T-cell (primary cell): ENCODE results near the gene ELP6. TPM values are rescaled to one million over a fixed set of nuclear protein-coding genes. Genes with fewer than 3 reads are reported as not detected.
"Not testable (repeated sequence)": the region's sequence is repeated elsewhere in the genome, so short reads cannot be mapped to it uniquely, and the experiment has no call there.

Experiments used
- ATAC-seq, 4 experiments: fragments of 200-7000 bp in 3 of 4; fragments of 150-1000 bp in 1 of 4; cut with Tn5 transposase; replicated peaks in 1 of 4; 1 replicate in 3 of 4; 2 replicates in 1 of 4; pipeline ENCODE4 v1.10.0; 2021; ENCODE audit warnings: moderate library complexity in 3 of 4, mild to moderate bottlenecking in 2 of 4, moderate number of reproducible peaks in 1 of 4
- CTCF ChIA-PET, 2 donors: fragments of 300-600 bp; sonication (Branson Sonifier 250); formaldehyde crosslinking; loops; one replicate each; lab custom pipeline; 2022; ENCODE audit warnings: antibody characterized with exemption in 2 of 2; lab: Charles Lee
- POLR2A ChIA-PET, 2 donors: fragments of 300-600 bp; sonication (Branson Sonifier 250); formaldehyde crosslinking; loops; one replicate each; lab custom pipeline; 2022; ENCODE audit warnings: antibody characterized with exemption in 2 of 2; lab: Charles Lee
- DNase-seq, 35 experiments: peaks; one replicate each; pipeline versions ENCODE4 v3.0.0 to v3.0.0-alpha.2; 2013 to 2023
- H3K27ac ChIP-seq: one replicate; pipeline ENCODE4 v1.5.1; 2013; ENCODE audit warnings: low read length
- H3K27me3 ChIP-seq, 2 experiments: replicated peaks in 1 of 2; 1 replicate in 1 of 2; 2 replicates in 1 of 2; pipeline versions ENCODE4 v1.6.1 to v1.7.0; 2013; ENCODE audit warnings: low read length in 1 of 2, mixed read lengths in 1 of 2; ENCODE audit not compliant: control insufficient read depth in 2 of 2, insufficient read depth in 2 of 2; ENCODE audit errors: extremely low read depth in 1 of 2
- H3K36me3 ChIP-seq, 2 donors: 1 replicate in 1 of 2; 2 replicates in 1 of 2; pipeline versions ENCODE4 v1.6.1 to v1.7.0; 2013; ENCODE audit warnings: low read length in 1 of 2; ENCODE audit not compliant: control insufficient read depth in 2 of 2, insufficient read depth in 1 of 2; ENCODE audit errors: extremely low read depth in 1 of 2
- H3K4me1 ChIP-seq, 2 experiments: 1 replicate in 1 of 2; 2 replicates in 1 of 2; pipeline versions ENCODE4 v1.6.1 to v1.7.0; 2013; ENCODE audit warnings: low read length in 2 of 2, mixed read lengths in 1 of 2; ENCODE audit not compliant: insufficient read depth in 2 of 2, control insufficient read depth in 1 of 2; ENCODE audit errors: extremely low read depth in 1 of 2
- H3K4me3 ChIP-seq, 2 donors: 1 replicate in 1 of 2; 2 replicates in 1 of 2; pipeline versions ENCODE4 v1.5.1 to v1.7.0; 2013; ENCODE audit warnings: mild to moderate bottlenecking in 2 of 2, low read length in 1 of 2, moderate library complexity in 1 of 2; ENCODE audit not compliant: control insufficient read depth in 1 of 2; ENCODE audit errors: extremely low read depth in 1 of 2
- H3K9me3 ChIP-seq: 2 replicates; pipeline ENCODE4 v1.7.0; 2013
- H3K27ac Mint-ChIP-seq, 2 donors: one replicate each; pipeline ENCODE4 v1.8.0; 2020 to 2021; ENCODE audit warnings: mild to moderate bottlenecking in 2 of 2, mixed read lengths in 2 of 2
- H3K27me3 Mint-ChIP-seq, 2 donors: one replicate each; pipeline ENCODE4 v1.8.0; 2021 to 2022; ENCODE audit warnings: mixed read lengths in 2 of 2
- H3K36me3 Mint-ChIP-seq: one replicate; pipeline ENCODE4 v1.8.0; 2021; ENCODE audit warnings: mixed read lengths
- H3K4me1 Mint-ChIP-seq, 3 donors: one replicate each; pipeline ENCODE4 v1.8.0; 2020 to 2022; ENCODE audit warnings: mixed read lengths in 3 of 3, mild to moderate bottlenecking in 1 of 3
- H3K4me3 Mint-ChIP-seq, 3 donors: one replicate each; pipeline ENCODE4 v1.8.0; 2020 to 2022; ENCODE audit warnings: mild to moderate bottlenecking in 3 of 3, mixed read lengths in 3 of 3, moderate library complexity in 3 of 3
- H3K9me3 Mint-ChIP-seq, 3 donors: one replicate each; pipeline ENCODE4 v1.8.0; 2020 to 2022; ENCODE audit warnings: mixed read lengths in 3 of 3
- WGBS: methylation state at CpG from one replicate; pipeline ENCODE4 v1.1.5; 2013; ENCODE audit warnings: missing lambda C conversion rate; ENCODE audit not compliant: insufficient coverage; 5-methylcytosine and 5-hydroxymethylcytosine counted together
- total RNA-seq, 35 experiments: library from RNA in 6 of 35; stranded (reverse) in 6 of 35; fragments of 120-200 nt in 1 of 35; gene quantifications; one replicate each; pipeline versions ENCODE4 v1.2.1 to v1.2.4 and lab custom pipeline; 2013 to 2026

Gene ELP6
- total RNA-seq, 5 donors from 2014 or later (not counting 1 experiment from before 2014, with no cell fraction given) = 22.3 to 31.4 (median 27.2) TPM

- WGBS = no CpG with 5 or more reads among the region's 1 CpG
- H3K4me1 ChIP-seq = not testable (repeated sequence)
Measured at GRCh38 chr3:47468315-47468714, 45.2 kb downstream of the ELP6 start.

GRCh38 chr3:47464588-47464987 lies 48.9 kb downstream of the ELP6 start:
- Histone ChIP-seq H3K36me3 (peaks cover 0 to 2% of the 10 kb centered on the region in 2 donors), H3K9me3 (no peaks in the 10 kb centered on the region), H3K27ac (no peak overlapping the region), H3K4me1 (no peaks in the 10 kb centered on the region), H3K27me3 (no peaks in the 10 kb centered on the region), H3K4me3 (no peak overlapping the region)
- ChIA-PET CTCF (no interaction called here), POLR2A (no interaction called here)
- Mint-ChIP-seq H3K27me3 (no peaks in the 10 kb centered on the region), H3K4me1 (peaks cover 25 to 35% (median 30%) of the 10 kb centered on the region in 3 donors), H3K4me3 (no peak overlapping the region), H3K27ac (no peak overlapping the region), H3K9me3 (peaks cover 0 to 5% (median under 1%) of the 10 kb centered on the region in 3 donors), H3K36me3 (peaks cover 56% of the 10 kb centered on the region)
- no peak for ATAC-seq
- DNase-seq = no peak
- 71% methylated on average over 1 of the region's 1 CpG for WGBS

More at GRCh38 chr3:47468315-47468714, 45.2 kb downstream of the ELP6 start:
- H3K9me3 ChIP-seq, H3K27me3 ChIP-seq, H3K27me3 Mint-ChIP-seq, ATAC-seq, H3K36me3 ChIP-seq, POLR2A ChIA-PET, CTCF ChIA-PET, H3K9me3 Mint-ChIP-seq, DNase-seq, H3K4me3 Mint-ChIP-seq, H3K27ac Mint-ChIP-seq, H3K4me3 ChIP-seq, H3K27ac ChIP-seq: not testable (repeated sequence)
- Mint-ChIP-seq H3K4me1 (peaks cover 29 to 37% (median 32%) of the 10 kb centered on the region in 3 donors), H3K36me3 (peaks cover 36% of the 10 kb centered on the region)

- H3K4me1 Mint-ChIP-seq = peaks cover 29 to 36% (median 35%) of the 10 kb centered on the region in 3 donors
- CTCF ChIA-PET = interaction anchor here in 1 of 2 donors (0.6 kb wide), 1 partner anchor 356 kb away, joined by 6 read pairs; no protein-coding TSS in a partner anchor
Measured at GRCh38 chr3:47459534-47460085, 53.9 kb downstream of the ELP6 start.

GRCh38 chr3:47456984-47457383 lies 56.5 kb downstream of the ELP6 start:
- ChIA-PET CTCF (no interaction called here), POLR2A (interaction anchor here in 1 of 2 donors (0.6 kb wide), 1 partner anchor 15 kb away, joined by 3 read pairs; no protein-coding TSS in a partner anchor)
- H3K27me3 Mint-ChIP-seq = no peaks in the 10 kb centered on the region
- Histone ChIP-seq H3K4me3 (no peak overlapping the region), H3K27ac (no peak overlapping the region), H3K36me3 (peaks cover 3% of the 10 kb centered on the region in 2 donors), H3K9me3 (no peaks in the 10 kb centered on the region), H3K4me1 (no peaks in the 10 kb centered on the region), H3K27me3 (no peaks in the 10 kb centered on the region)
- H3K4me3 Mint-ChIP-seq = no peak overlapping the region
- peaks cover 18% of the 10 kb centered on the region for H3K36me3 Mint-ChIP-seq
- H3K27ac Mint-ChIP-seq = no peak overlapping the region
- no peak for ATAC-seq
- H3K4me1 Mint-ChIP-seq = peaks cover 34 to 40% (median 37%) of the 10 kb centered on the region in 3 donors
- no peak for DNase-seq
- H3K9me3 Mint-ChIP-seq = peaks cover 0 to 10% (median 6%) of the 10 kb centered on the region in 3 donors

More at GRCh38 chr3:47459534-47460085, 53.9 kb downstream of the ELP6 start:
- H3K27me3 ChIP-seq, H3K36me3 ChIP-seq, H3K9me3 ChIP-seq, H3K9me3 Mint-ChIP-seq, H3K27me3 Mint-ChIP-seq, H3K4me1 ChIP-seq, H3K4me3 Mint-ChIP-seq, DNase-seq, ATAC-seq, H3K27ac ChIP-seq, H3K4me3 ChIP-seq, H3K27ac Mint-ChIP-seq, POLR2A ChIA-PET: not testable (repeated sequence)
- H3K36me3 Mint-ChIP-seq = peaks cover 30% of the 10 kb centered on the region
- WGBS = 93% methylated on average over 2 of the region's 9 CpGs

- ChIA-PET CTCF (no interaction called here), POLR2A (no interaction called here)
- Histone ChIP-seq H3K27me3 (no peaks in the 10 kb centered on the region), H3K36me3 (peaks cover 3% of the 10 kb centered on the region in 2 donors), H3K27ac (no peak overlapping the region), H3K9me3 (no peaks in the 10 kb centered on the region), H3K4me1 (no peaks in the 10 kb centered on the region), H3K4me3 (no peak overlapping the region)
- H3K4me3 Mint-ChIP-seq = no peak overlapping the region
- 93% methylated on average over 2 of the region's 3 CpGs for WGBS
- no peaks in the 10 kb centered on the region for H3K27me3 Mint-ChIP-seq
- ATAC-seq = no peak
- H3K9me3 Mint-ChIP-seq = peaks cover 0 to 10% (median 6%) of the 10 kb centered on the region in 3 donors
- no peak for DNase-seq
- H3K27ac Mint-ChIP-seq = no peak overlapping the region
- H3K36me3 Mint-ChIP-seq = peaks cover 18% of the 10 kb centered on the region
- peaks cover 37 to 43% (median 42%) of the 10 kb centered on the region in 3 donors for H3K4me1 Mint-ChIP-seq
Measured at GRCh38 chr3:47455806-47456452, 57.6 kb downstream of the ELP6 start.

- Mint-ChIP-seq H3K27ac (no peak overlapping the region), H3K4me1 (peaks cover 44 to 47% (median 47%) of the 10 kb centered on the region in 3 donors), H3K4me3 (no peak overlapping the region), H3K36me3 (peaks cover 22% of the 10 kb centered on the region), H3K27me3 (no peaks in the 10 kb centered on the region), H3K9me3 (peaks cover 0 to 9% (median 0%) of the 10 kb centered on the region in 3 donors)
- no peaks in the 10 kb centered on the region for H3K36me3 ChIP-seq
- ATAC-seq = no peak
- WGBS = 100% methylated on average over 2 of the region's 4 CpGs
- H3K4me3 ChIP-seq = no peak overlapping the region
- no peaks in the 10 kb centered on the region for H3K4me1 ChIP-seq
- H3K9me3 ChIP-seq = no peaks in the 10 kb centered on the region
- no peak for DNase-seq
- H3K27me3 ChIP-seq = no peaks in the 10 kb centered on the region
- POLR2A ChIA-PET = no interaction called here
- CTCF ChIA-PET = no interaction called here
- no peak overlapping the region for H3K27ac ChIP-seq
Measured at GRCh38 chr3:47452453-47453215, 60.9 kb downstream of the ELP6 start.
